HL-60 (cell line): Measurements from ENCODE around the gene BCAT1.

Experiments used
- DNase-seq, 2 experiments: peaks; one replicate each; pipeline ENCODE4 v3.0.0-alpha.2; 2010 to 2020; ENCODE audit warnings: low read depth in 1 of 2, low spot score in 1 of 2
- H3K27ac ChIP-seq: fragments of 250-450 bp; sonication (Bioruptor Pico); replicated peaks from 2 replicates; pipeline ENCODE4 v1.5.1; 2020; ENCODE audit warnings: mild to moderate bottlenecking, moderate library complexity
- H3K27me3 ChIP-seq: fragments of 250-450 bp; sonication (Bioruptor Pico); 2 replicates; pipeline ENCODE4 v1.5.1; 2021; ENCODE audit warnings: mild to moderate bottlenecking, moderate library complexity; ENCODE audit not compliant: insufficient read depth, poor library complexity, severe bottlenecking
- H3K4me3 ChIP-seq: replicated peaks from 2 replicates; pipeline ENCODE4 v1.5.1; 2011; ENCODE audit warnings: mild to moderate bottlenecking, control low read depth, low read length; ENCODE audit not compliant: insufficient read depth
- CTCF ChIP-seq: IDR thresholded peaks from one replicate; pipeline ENCODE4 v1.5.1; 2011; ENCODE audit warnings: low read length, control low read depth, inconsistent platforms; ENCODE audit not compliant: insufficient read depth
- GABPA ChIP-seq: IDR thresholded peaks from 2 replicates; pipeline ENCODE4 v1.6.1; 2012; ENCODE audit warnings: low read depth
- POLR2AphosphoS5 ChIP-seq: IDR thresholded peaks from 2 replicates; pipeline ENCODE4 v1.6.1; 2012; ENCODE audit warnings: low read depth
- REST ChIP-seq: IDR thresholded peaks from 2 replicates; pipeline ENCODE4 v1.6.1; 2012; ENCODE audit warnings: low read depth; ENCODE audit not compliant: insufficient replicate concordance
- SPI1 ChIP-seq: IDR thresholded peaks from 2 replicates; pipeline ENCODE4 v1.6.1; 2012; ENCODE audit warnings: low read depth, mild to moderate bottlenecking, borderline replicate concordance

Gene BCAT1

GRCh38 chr12:24905431-24905830, 43.5 kb downstream of the BCAT1 start:
- H3K27ac ChIP-seq: no peak overlapping the region
- H3K27me3 ChIP-seq: no peaks in the 10 kb centered on the region
- H3K4me3 ChIP-seq: no peak overlapping the region
- no peak for DNase-seq
- TF ChIP-seq POLR2AphosphoS5: no peak

GRCh38 chr12:24904871-24905270, 44.0 kb downstream of the BCAT1 start:
- DNase-seq: no peak
- no peaks in the 10 kb centered on the region for H3K27me3 ChIP-seq
- H3K4me3 ChIP-seq: no peak overlapping the region
- H3K27ac ChIP-seq: no peak overlapping the region
- TF ChIP-seq POLR2AphosphoS5 (no peak), REST (no peak), GABPA (no peak), SPI1 (no peak), CTCF (no peak)

GRCh38 chr12:24903329-24904088, 45.4 kb downstream of the BCAT1 start:
- no peak overlapping the region for H3K27ac ChIP-seq
- H3K4me3 ChIP-seq: no peak overlapping the region
- no peak for DNase-seq
- H3K27me3 ChIP-seq: no peaks in the 10 kb centered on the region
- TF ChIP-seq CTCF (no peak), SPI1 (no peak), POLR2AphosphoS5 (no peak), REST (no peak), GABPA (no peak)

- Histone ChIP-seq H3K27ac (no peak overlapping the region), H3K4me3 (no peak overlapping the region)
Measured at GRCh38 chr12:24902511-24903328, 46.2 kb downstream of the BCAT1 start.

More at GRCh38 chr12:24902511-24903328, 46.2 kb downstream of the BCAT1 start:
- DNase-seq: no peak
- TF ChIP-seq CTCF (no peak), REST (no peak), GABPA (no peak), POLR2AphosphoS5 (no peak), SPI1 (no peak)
- H3K27me3 ChIP-seq: no peaks in the 10 kb centered on the region
